ENCODE data around the gene ZACN. TPM values are rescaled to one million over a fixed set of nuclear protein-coding genes. Genes with fewer than 3 reads are reported as not detected.

ZACN gene
- total and polyA plus RNA-seq, 2 donors (not counting 3 experiments of a cell fraction or from before 2014, with no cell fraction given): 0.18 TPM; not detected in 1

DNA sequence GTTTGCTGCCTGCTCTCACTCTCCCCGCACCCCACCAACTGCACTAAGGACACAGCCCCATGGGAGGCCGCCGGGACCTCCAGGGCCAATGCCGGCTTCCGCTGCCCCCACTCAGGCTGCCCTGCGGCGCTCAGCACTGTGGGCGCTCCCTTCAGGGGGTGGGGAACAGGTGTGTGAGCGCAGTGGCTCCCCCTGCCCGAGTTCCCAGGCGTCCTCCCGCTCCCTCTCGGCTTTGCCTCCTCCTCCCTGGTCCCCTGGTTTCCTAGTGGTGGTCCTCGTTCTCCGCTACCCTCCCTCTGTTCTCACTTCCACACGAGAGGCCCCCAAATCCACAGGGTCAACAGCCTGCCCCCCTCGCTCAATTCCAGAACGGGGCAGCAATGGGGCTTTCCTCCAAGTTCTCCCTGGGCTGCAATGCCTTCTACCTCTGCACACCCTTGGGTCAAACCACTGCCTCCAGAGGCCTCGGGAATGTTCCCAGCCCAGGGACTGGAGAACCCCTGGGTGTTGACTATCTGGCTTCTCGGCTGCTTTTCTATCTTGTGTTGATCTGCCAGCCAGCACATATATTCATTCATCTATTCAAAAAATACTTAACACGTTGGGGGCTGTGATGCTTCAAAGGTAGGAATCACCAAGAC, 52.2 kb downstream of the ZACN start:
- BruUV-seq (replicated peaks): no TSS peak
- no peaks in the 10 kb centered on the region for H3K36me3 ChIP-seq (ENCODE audit: control insufficient read depth in 2 of 2, extremely low read depth in 1 of 2, insufficient read depth in 2 of 2, low read length in 2 of 2)
- H3K27ac ChIP-seq (ENCODE audit: insufficient read depth, low read depth, low read length): no peak overlapping the region
- H3K4me1 ChIP-seq (ENCODE audit: control insufficient read depth, extremely low read depth, insufficient read depth, low read length): no peaks in the 10 kb centered on the region
- H3K9me1 ChIP-seq (replicated peaks; ENCODE audit: control insufficient read depth, extremely low read depth, insufficient read depth, low read length): no peaks in the 10 kb centered on the region
- intact Hi-C loops (cut with micrococcal nuclease) (no loop called here), dilution Hi-C loops (cut with MboI; ENCODE audit: extremely low pct_ligation_motif_present, low sequenced_read_pairs) (no loop called here)
- no peaks in the 10 kb centered on the region for H3K9me3 ChIP-seq (replicated peaks; ENCODE audit: control insufficient read depth, insufficient read depth, low read length)
- FAIRE-seq (no peak), DNase-seq (ENCODE audit: low read depth, low spot score) (no peak)
- H3K9ac ChIP-seq (replicated peaks; ENCODE audit: extremely low read depth, insufficient read depth, low read length): no peak overlapping the region
- no peak overlapping the region for H2AFZ ChIP-seq (ENCODE audit: low read depth, low read length)
- H3K27me3 ChIP-seq (ENCODE audit: control insufficient read depth in 2 of 2, insufficient read depth in 2 of 2, low read length in 2 of 2): peaks cover 2 to 4% of the 10 kb centered on the region in 2 experiments
- TF ChIP-seq MYC (IDR thresholded peaks at IDR 0.05; ENCODE audit: low read depth, low read length) (no peak), POLR2A (IDR thresholded peaks at IDR 0.05; ENCODE audit: low read depth, low read length) (no peak), JUN (IDR thresholded peaks at IDR 0.05; ENCODE audit: borderline replicate concordance, insufficient read depth, insufficient read length, low read depth) (no peak), EZH2 (IDR thresholded peaks at IDR 0.05; ENCODE audit: borderline replicate concordance, low read depth, low read length, severe bottlenecking) (no peak), GATA2 (IDR thresholded peaks at IDR 0.05; ENCODE audit: insufficient read depth, insufficient read length, low read depth, low read length) (no peak), FOS (IDR thresholded peaks at IDR 0.05; ENCODE audit: borderline replicate concordance, insufficient read depth, low read length) (no peak), POLR2AphosphoS5 (IDR thresholded peaks at IDR 0.05; ENCODE audit: insufficient read depth, low read depth, low read length) (no peak)
- TF ChIP-seq, protein P1, sequence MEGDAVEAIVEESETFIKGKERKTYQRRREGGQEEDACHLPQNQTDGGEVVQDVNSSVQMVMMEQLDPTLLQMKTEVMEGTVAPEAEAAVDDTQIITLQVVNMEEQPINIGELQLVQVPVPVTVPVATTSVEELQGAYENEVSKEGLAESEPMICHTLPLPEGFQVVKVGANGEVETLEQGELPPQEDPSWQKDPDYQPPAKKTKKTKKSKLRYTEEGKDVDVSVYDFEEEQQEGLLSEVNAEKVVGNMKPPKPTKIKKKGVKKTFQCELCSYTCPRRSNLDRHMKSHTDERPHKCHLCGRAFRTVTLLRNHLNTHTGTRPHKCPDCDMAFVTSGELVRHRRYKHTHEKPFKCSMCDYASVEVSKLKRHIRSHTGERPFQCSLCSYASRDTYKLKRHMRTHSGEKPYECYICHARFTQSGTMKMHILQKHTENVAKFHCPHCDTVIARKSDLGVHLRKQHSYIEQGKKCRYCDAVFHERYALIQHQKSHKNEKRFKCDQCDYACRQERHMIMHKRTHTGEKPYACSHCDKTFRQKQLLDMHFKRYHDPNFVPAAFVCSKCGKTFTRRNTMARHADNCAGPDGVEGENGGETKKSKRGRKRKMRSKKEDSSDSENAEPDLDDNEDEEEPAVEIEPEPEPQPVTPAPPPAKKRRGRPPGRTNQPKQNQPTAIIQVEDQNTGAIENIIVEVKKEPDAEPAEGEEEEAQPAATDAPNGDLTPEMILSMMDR (IDR thresholded peaks at IDR 0.05; ENCODE audit: extremely low read depth in 1 of 2, insufficient read depth in 1 of 2, low read depth in 1 of 2, low read length in 2 of 2): no peak
- TF ChIP-seq, protein P2, sequence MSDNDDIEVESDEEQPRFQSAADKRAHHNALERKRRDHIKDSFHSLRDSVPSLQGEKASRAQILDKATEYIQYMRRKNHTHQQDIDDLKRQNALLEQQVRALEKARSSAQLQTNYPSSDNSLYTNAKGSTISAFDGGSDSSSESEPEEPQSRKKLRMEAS (IDR thresholded peaks at IDR 0.05; ENCODE audit: insufficient read depth, insufficient read length): no peak
- no peak overlapping the region for H3K4me3 ChIP-seq (replicated peaks in 1 of 3; ENCODE audit: insufficient read depth in 1 of 3, low read depth in 1 of 3, low read length in 3 of 3)
- POLR2A ChIA-PET: no interaction called here
- CTCF ChIA-PET: interaction anchor here (0.9 to 1.8 kb wide), 3 partner anchors 10 to 173 kb away, joined by 3 to 6 read pairs (median 4); no protein-coding TSS in a partner anchor
- H3K4me2 ChIP-seq (ENCODE audit: insufficient read depth, low read length): no peak overlapping the region
- H3K79me2 ChIP-seq (ENCODE audit: control insufficient read depth, insufficient read depth, low read length): no peaks in the 10 kb centered on the region
- no peaks in the 10 kb centered on the region for H4K20me1 ChIP-seq (replicated peaks; ENCODE audit: control insufficient read depth, extremely low read depth, insufficient read depth, low read length)

Data from endothelial cell of umbilical vein (primary cell).